Body of pancreas (tissue), 4 donors: Measurements from ENCODE around the gene CD86.

Experiments used
- POLR2A ChIP-seq, 3 donors: fragments of 450-650 bp; IDR thresholded peaks; one replicate each; pipeline ENCODE4 v1.6.1; 2016; ENCODE audit warnings: antibody characterized with exemption in 3 of 3, mild to moderate bottlenecking in 2 of 3
- TF ChIP-seq, protein P1 (sequence below), 7 experiments: fragments of 450-650 bp in 4 of 7; fragments of 200-600 bp in 3 of 7; sonication (generic) in 3 of 7; IDR thresholded peaks; one replicate each; pipeline ENCODE4 v1.5.1; 2016 to 2019; ENCODE audit warnings: antibody characterized with exemption in 7 of 7

DNA sequence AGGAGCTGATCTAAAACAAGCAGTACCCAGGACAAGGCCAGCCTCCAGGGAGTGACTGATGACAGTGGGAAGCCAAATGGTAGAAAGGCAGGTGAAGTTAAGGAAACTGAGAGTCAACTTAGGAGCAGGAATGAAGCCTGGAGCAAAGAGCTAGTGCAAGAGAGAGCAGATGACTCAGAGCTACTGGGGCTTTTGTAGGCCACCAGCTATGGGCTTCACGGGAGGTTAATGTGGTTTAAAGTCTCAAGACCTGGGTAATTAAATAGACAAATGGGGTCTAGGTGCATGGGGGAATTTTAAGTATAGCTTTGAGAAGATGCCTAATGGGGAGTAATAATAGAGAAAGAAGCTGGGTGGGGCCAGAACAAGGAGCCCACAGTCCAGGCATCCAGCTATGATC lies 3.1 kb downstream of the CD86 start:
- TF ChIP-seq, protein P1, sequence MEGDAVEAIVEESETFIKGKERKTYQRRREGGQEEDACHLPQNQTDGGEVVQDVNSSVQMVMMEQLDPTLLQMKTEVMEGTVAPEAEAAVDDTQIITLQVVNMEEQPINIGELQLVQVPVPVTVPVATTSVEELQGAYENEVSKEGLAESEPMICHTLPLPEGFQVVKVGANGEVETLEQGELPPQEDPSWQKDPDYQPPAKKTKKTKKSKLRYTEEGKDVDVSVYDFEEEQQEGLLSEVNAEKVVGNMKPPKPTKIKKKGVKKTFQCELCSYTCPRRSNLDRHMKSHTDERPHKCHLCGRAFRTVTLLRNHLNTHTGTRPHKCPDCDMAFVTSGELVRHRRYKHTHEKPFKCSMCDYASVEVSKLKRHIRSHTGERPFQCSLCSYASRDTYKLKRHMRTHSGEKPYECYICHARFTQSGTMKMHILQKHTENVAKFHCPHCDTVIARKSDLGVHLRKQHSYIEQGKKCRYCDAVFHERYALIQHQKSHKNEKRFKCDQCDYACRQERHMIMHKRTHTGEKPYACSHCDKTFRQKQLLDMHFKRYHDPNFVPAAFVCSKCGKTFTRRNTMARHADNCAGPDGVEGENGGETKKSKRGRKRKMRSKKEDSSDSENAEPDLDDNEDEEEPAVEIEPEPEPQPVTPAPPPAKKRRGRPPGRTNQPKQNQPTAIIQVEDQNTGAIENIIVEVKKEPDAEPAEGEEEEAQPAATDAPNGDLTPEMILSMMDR (IDR thresholded peaks at IDR 0.05), result no peak
- no peak for TF ChIP-seq POLR2A (IDR thresholded peaks at IDR 0.05)
